Cerebellar cortex (tissue), 1 donor: ENCODE results near the gene RPL23.
"Not testable (repeated sequence)": the region's sequence is repeated elsewhere in the genome, so short reads cannot be mapped to it uniquely, and the experiment has no call there.

ENCODE experiments used
- DNase-seq: peaks from one replicate; pipeline ENCODE4 v3.0.0-alpha.2; 2015; ENCODE audit warnings: low spot score

RPL23 gene

DNA sequence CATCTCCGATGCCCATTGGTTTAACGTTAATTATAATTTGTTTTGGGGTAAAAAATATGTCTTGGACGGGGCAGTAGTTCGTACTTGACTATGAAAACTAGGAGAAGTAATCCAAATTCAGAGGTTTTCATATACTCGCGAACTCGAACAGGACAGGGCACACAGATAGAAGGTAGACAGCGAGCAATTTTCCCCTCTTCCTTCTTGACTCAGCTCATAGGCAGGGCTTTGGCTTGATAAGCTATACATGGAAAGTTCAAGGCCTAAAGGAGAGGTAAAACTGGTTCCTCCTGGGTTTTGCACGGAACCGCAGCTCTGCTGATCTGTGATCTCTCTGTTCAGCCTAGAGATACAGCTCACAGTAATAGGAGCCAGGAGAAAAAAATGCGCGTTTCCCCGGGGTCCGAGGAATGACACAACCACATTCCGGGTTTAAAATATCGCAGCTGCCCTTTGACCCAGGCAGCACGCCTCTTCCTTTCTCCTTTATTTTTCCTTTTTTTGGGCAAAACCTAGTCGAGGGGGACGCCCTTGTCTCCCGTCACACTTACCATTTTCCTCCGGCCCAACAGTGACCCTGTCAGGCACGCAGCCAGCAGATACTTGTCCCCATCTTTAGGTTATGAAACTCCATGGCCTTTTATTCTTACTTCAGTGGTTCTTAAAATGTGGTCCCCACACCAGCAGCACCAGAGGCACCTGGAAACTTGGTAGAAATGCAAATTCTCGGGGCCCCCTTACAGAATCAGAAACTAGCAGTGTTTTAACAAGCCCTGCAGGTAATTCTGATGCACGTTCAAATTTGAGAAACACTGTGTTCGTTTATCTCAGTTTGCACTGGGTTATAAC, 14.7 kb upstream of the RPL23 start:
- DNase-seq, result peak; percentile 58

GRCh38 chr17:38867179-38867967, 13.9 kb upstream of the RPL23 start:
- peak; percentile 84 for DNase-seq

GRCh38 chr17:38864636-38865398, 11.3 kb upstream of the RPL23 start:
- peak; percentile 59 for DNase-seq

- peak; percentile 61 for DNase-seq
Observed at GRCh38 chr17:38861399-38861843, 7.9 kb upstream of the RPL23 start.

DNA sequence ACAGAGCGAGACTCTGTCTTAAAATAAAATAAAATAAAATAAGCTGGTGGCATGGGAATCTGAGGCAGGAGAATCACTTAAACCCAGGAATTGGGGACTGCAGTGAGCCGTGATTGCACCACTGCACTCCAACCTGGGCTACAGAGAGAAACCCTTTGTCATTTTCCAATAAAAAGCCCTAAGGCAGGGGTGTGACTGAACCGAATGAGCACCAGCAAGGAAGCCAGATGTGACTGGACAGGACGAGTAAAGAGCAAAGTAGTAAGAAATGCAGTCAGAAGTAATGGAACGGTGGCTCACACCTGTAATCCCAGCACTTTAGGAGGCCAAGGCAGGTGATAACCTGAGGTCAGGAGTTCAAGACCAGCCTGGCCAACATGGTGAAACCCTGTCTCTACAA, 3.8 kb upstream of the RPL23 start:
- DNase-seq, result no peak

- DNase-seq, result not testable (repeated sequence)
Observed at GRCh38 chr17:38855101-38855714, 1.7 kb upstream of the RPL23 start.

DNA sequence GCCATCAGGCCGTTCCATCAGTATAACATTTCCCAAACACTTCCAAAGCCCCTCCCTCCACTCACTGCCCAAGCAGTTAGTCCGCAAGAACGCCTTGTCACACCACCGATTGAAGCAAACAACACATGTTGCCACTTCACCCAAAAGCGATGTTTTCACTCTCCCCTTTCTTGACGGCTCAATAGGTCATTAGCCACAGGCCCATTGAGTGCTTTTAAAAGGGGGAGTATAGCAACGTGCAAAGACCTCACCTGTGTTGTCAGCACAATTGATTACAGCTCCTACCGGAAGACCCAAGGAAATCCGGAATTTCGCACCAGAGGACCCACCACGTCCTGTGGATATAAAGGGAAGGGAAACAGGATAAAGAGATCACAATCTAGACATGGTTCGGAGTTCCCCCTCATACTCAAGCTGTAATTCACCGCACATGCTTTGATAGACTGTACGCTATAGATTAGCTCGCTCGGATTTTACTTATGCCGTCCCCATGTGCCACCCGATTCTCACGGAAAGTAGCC, 690 bp downstream of the RPL23 start:
- DNase-seq, result no peak

DNA sequence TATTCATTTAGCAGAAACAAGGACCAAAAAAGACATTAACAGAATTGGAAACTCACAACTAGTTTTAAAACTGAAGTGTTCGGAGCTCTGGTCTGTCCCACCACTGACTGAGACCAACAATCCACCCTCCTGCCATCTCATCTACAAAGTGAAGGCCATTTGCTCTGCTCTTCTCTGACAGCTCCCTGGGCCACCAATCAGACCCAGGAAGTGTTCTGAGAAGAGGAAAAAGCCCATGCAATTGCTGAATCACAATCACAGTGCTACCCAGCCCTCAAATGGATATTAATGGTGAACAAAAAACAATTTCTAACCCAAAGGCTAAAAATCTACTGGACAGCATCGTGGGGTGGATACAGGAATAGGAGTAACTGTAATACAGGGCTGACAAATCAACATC, 2.1 kb downstream of the RPL23 start:
- no peak for DNase-seq

DNA sequence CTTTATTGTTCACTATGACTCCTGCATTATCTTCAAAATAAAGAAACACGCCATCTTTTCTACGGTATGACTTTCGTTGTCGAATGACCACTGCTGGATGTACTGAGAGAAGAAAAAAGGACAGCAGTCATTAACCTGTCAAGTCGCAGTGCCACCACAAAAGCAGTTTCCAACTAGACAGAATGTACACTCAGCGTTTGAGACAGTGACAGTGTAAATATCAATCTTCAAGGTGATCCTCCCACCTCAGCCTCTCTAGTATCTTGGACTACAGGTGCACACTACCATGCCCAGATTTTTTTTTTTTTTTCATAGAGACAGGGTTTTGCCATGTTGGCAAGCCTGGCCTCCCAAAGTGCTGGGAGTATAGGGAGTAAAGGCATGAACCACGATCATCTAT, 3.1 kb downstream of the RPL23 start:
- DNase-seq, result no peak

DNA sequence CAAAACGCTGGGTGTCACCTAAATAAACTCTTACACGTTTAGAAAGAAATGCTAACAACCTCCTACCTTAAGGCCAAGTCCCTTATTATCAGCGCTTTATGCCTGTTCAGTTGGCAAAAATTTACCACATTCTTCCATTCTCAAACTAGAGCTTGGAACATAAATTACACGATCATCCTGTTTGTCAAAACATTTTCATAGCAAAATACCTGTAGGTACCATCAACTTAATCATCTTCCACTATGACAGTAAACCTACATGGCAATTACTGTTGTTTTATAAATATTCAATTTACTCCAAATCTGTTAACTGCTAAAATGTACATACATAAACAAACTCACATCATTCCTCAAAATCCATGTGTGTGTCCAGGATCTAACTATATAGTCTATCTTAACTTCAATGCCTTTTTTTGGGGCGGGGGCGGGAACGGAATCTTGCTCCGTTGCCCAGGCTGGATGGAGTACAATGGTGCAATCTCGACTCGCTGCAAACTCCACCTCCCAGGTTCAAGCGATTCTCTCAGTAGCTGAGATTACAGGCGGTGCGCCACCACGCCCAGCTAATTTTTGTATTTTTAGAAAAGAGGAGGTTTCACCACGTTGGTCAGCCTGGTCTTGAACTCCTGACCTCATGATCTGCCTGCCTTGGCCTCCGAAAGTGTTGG, 4.4 kb downstream of the RPL23 start:
- DNase-seq, result no peak

- no peak for DNase-seq
Observed at GRCh38 chr17:38848557-38848891, 5.0 kb downstream of the RPL23 start.

GRCh38 chr17:38844261-38844757, 9.2 kb downstream of the RPL23 start:
- peak; percentile 34 for DNase-seq

DNA sequence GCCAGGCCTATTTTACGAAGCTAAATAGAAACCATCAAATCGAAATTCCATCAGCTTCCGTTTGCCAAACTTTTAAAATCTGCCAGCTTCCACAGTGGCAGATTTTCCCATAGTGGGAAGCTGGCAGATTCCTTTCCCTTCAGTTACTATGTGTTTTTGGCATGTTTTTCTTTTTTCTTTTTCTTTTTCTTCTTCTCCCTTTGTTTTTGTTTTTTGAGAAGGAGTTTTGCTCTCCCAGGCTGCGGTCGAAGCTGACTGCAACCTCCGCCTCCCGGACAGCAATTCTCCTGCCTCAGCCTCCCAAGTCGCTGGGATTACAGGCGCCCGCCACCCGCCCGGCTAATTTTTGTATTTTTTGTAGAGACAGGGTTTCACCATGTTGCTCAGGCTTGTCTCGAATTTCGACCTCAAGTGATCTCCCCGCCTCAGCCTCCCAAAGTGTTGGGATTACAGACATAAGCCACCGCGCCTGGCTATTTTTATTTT, 27.7 kb downstream of the RPL23 start:
- no peak for DNase-seq

DNA sequence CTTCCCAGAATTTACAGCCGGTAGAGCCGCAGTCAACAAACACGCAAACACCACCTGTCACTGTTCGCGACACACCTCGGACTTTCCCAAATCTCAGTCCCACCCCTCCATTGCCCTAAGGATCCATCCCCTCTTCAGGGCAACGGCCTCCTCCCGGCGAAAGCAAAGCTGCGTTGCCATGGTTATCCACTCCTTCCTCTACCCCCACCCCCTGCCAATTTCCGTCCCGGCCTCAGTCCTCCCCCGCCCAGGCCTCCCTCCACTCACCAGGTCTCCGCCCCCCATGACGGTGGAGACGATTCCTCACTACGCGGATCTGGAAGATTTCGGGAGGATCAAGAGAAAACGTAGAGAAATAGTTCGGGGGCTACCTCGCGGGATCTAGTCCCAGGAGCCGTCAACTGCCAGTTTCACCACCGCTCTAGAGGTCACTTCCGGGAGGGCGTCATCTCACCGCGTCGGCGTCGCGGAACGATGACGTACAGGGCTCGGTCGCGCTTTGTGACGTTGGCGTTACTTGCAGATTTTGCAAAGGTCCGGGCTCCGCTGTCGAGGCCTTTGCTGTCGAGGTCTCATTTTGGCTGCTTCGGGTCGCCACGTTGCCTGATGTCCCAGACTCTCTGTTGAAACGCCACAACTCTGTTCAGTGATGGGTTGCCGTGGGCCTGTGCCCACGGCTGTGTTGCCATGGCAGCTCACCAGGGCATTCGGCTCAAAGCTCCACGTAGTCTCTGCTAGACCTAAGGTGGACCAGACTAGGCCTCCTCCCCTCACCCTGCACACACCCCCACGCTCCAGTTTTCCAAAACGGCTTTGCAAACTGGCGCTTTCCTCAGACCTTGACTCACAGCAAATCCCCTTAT, 28.4 kb downstream of the RPL23 start, which contains the start of gene CWC25:
TSS of gene CWC25 (minus strand) at position 423 of the 863 bp plus-strand sequence. CDS start at position 285, 138 bp downstream.
- peak; percentile 94 for DNase-seq

DNA sequence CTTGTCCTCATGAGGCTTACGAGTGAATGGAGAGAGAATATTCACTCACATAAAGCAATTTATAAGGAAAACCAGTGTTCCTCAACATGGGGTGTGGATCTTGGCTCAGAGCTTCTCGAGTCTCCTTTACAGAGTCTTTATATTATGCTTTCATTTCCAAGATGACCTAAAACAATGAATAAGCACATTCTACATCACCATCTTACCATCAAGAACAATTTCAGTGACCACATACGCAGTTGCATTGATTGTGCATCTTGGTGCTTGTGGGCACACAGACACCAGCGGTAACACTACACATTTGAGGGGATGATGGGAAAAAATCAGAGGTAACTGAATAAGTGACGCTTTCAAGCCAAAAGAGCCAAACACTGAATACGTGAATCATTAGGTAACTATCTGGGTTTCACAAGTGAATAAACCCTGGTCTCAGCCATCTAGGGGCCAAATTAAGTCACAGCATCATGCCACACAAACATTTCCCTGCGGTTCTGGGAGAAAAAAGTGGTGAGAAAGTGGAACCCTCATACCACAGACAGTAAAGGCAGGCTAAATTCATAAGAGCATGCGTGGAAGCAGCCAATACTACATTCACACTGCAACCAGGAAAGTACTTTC, 37.8 kb downstream of the RPL23 start:
- no peak for DNase-seq

- no peak for DNase-seq
Observed at GRCh38 chr17:38809828-38810227, 43.7 kb downstream of the RPL23 start.

GRCh38 chr17:38800237-38800760, 53.2 kb downstream of the RPL23 start:
- DNase-seq, result no peak

DNA sequence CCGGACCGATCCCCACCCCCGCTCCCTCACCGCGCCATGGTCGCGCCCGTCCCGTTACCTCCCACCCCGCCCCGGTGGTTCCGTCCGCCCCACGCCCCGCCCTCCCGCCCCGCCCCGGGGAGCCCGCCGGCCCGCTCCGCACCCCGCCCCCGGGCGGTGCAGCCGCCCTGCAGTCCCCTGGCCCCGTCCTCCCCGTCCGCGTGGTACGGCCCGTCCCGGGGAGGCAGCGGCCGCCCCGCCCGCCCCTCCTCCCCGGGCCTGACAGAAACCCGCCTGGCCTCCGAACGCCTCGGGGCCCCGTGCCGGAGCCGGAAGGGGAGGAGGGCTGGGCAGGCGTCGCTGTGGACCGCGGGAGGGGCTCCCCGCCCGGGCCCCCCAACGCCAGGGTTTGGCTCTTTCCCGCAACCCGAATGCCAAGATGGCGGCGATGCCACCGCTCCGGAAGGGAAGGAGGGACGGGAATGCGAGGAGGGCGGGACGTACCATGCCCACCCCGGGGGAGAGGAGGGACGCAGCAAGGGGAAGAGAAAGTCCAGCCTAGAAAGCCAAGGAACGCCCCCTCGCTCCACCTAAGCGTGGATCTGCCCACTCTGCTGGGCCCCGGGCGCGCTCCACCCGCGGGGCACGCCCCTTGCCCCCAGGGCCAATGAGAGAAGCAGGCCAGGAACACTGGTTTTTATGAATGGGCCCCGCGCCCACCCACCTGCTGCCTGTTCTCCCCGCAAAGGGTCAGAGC, 53.9 kb downstream of the RPL23 start, which contains the start of gene PIP4K2B:
TSS of gene PIP4K2B (minus strand) at position 56 of the 736 bp plus-strand sequence. CDS start 132 bp downstream, outside the sequence.
- peak; percentile 99 for DNase-seq
